ENCODE data around the gene ZCCHC7. TPM values are rescaled to one million over a fixed set of nuclear protein-coding genes. Genes with fewer than 3 reads are reported as not detected.

ZCCHC7 gene
- total RNA-seq, 1 experiment from 2014 or later: 27.9 TPM

DNA sequence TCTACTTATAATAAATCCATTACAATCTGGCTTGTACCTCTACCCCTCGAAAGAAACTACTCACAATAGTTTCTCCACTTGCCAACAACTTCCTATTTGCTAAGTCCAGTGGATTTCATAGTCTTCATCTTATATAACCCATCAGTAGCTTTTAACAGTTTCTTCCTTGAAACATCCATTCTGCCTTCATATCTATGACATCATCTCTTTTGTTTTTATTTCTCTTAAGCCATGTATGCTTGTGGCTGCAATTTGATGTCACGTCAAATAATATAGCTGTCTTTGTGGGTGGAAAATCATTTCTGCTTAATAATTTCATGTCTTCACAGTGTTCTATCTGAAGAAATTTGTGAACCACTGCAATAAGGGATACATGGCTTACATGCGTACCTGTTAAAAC is 224.7 kb downstream of the ZCCHC7 start:
- no peak overlapping the region for H3K4me3 ChIP-seq (ENCODE audit: low read depth, low read length, poor library complexity, severe bottlenecking)
- no peak for DNase-seq (ENCODE audit: low spot score)
- peaks cover 24% of the 10 kb centered on the region for H3K4me1 ChIP-seq (ENCODE audit: insufficient read depth, low read length, poor library complexity, severe bottlenecking)
- no peaks in the 10 kb centered on the region for H3K27me3 ChIP-seq (replicated peaks; ENCODE audit: insufficient read depth, low read depth, low read length, poor library complexity)
- H3K9me3 ChIP-seq (ENCODE audit: low read depth, low read length, poor library complexity, severe bottlenecking): no peaks in the 10 kb centered on the region
- no peak overlapping the region for H3K27ac ChIP-seq (ENCODE audit: low read depth, low read length, poor library complexity, severe bottlenecking)
- CTCF ChIA-PET: no interaction called here
- BruUV-seq (replicated peaks): no TSS peak
- no peaks in the 10 kb centered on the region for H3K36me3 ChIP-seq (ENCODE audit: insufficient read depth, low read length, poor library complexity, severe bottlenecking)
- POLR2A ChIA-PET (ENCODE audit: low non-redundant PET): no interaction called here
- TF ChIP-seq, protein P1, sequence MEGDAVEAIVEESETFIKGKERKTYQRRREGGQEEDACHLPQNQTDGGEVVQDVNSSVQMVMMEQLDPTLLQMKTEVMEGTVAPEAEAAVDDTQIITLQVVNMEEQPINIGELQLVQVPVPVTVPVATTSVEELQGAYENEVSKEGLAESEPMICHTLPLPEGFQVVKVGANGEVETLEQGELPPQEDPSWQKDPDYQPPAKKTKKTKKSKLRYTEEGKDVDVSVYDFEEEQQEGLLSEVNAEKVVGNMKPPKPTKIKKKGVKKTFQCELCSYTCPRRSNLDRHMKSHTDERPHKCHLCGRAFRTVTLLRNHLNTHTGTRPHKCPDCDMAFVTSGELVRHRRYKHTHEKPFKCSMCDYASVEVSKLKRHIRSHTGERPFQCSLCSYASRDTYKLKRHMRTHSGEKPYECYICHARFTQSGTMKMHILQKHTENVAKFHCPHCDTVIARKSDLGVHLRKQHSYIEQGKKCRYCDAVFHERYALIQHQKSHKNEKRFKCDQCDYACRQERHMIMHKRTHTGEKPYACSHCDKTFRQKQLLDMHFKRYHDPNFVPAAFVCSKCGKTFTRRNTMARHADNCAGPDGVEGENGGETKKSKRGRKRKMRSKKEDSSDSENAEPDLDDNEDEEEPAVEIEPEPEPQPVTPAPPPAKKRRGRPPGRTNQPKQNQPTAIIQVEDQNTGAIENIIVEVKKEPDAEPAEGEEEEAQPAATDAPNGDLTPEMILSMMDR (conservative IDR thresholded peaks at IDR 0.05; ENCODE audit: low read depth, low read length): no peak
- no peak for TF ChIP-seq EZH2 (IDR thresholded peaks at IDR 0.05; ENCODE audit: borderline replicate concordance, low read depth, low read length, poor library complexity, severe bottlenecking)
- intact Hi-C loops (cut with micrococcal nuclease; ENCODE audit: unreplicated experiment): no loop called here

DNA sequence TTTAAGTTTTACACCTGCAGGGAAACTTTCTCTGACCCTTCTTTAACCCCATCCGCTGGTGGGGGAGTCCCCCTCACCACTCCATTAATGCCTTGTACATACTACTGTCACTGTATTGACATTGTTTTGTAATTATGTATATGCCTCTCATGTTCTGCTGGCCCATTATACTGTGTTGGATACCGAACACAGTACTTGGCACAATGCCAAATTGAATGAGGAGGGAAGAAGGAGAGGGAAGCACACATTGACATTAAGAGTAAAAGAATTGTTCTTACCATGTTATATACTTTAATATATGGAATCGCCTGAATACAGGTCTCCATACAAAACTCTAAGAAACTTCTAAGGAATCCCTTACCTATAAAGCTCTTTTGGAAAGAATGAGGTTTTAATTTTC is 228.5 kb downstream of the ZCCHC7 start:
- Histone ChIP-seq H3K27me3 (replicated peaks; ENCODE audit: insufficient read depth, low read depth, low read length, poor library complexity) (no peaks in the 10 kb centered on the region), H3K4me1 (ENCODE audit: insufficient read depth, low read length, poor library complexity, severe bottlenecking) (no peaks in the 10 kb centered on the region), H3K36me3 (ENCODE audit: insufficient read depth, low read length, poor library complexity, severe bottlenecking) (no peaks in the 10 kb centered on the region), H3K27ac (ENCODE audit: low read depth, low read length, poor library complexity, severe bottlenecking) (no peak overlapping the region), H3K4me3 (ENCODE audit: low read depth, low read length, poor library complexity, severe bottlenecking) (no peak overlapping the region), H3K9me3 (ENCODE audit: low read depth, low read length, poor library complexity, severe bottlenecking) (no peaks in the 10 kb centered on the region)
- no peak for DNase-seq (ENCODE audit: low spot score)
- TF ChIP-seq, protein P1 (conservative IDR thresholded peaks at IDR 0.05; ENCODE audit: low read depth, low read length): no peak
- TF ChIP-seq EZH2 (IDR thresholded peaks at IDR 0.05; ENCODE audit: borderline replicate concordance, low read depth, low read length, poor library complexity, severe bottlenecking): no peak
- no TSS peak for BruUV-seq (replicated peaks)
- intact Hi-C loops (cut with micrococcal nuclease; ENCODE audit: unreplicated experiment): no loop called here
- CTCF ChIA-PET: no interaction called here
- POLR2A ChIA-PET (ENCODE audit: low non-redundant PET): no interaction called here

DNA sequence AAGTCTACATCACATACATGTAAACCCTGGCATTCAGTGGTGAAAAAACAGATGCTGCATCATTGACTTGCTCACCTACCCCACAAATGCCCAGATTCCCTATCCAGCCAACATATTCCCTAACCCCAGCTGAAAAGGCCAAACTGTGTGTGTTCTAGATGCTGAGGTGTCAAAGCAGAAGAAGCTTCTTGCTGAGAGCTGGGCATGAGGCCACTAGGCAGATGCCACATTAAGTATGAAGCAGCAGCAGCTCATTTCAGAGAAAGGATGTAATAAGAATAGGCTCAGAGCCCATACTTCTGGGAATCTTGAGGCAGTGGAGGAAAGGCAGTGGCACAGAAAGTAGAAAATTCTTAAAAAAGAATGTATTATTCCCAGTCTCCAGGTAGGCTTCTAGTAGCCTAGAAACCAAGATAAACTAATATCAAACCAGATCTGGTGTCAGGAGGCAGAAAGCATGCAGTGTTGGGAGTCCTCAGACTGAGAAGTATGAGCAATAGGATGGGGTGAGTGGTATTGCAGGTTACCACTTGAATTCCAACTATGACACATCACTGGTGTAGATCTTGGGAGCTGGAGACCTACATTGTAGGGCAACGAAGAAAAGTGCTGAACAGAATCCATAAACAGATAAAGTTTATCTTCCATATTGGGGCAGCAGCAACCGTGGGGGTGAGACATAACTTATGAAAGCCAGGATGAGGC is 230.3 kb downstream of the ZCCHC7 start:
- CTCF ChIA-PET: no interaction called here
- Histone ChIP-seq H3K9me3 (ENCODE audit: low read depth, low read length, poor library complexity, severe bottlenecking) (no peaks in the 10 kb centered on the region), H3K36me3 (ENCODE audit: insufficient read depth, low read length, poor library complexity, severe bottlenecking) (no peaks in the 10 kb centered on the region), H3K4me1 (ENCODE audit: insufficient read depth, low read length, poor library complexity, severe bottlenecking) (no peaks in the 10 kb centered on the region), H3K27me3 (replicated peaks; ENCODE audit: insufficient read depth, low read depth, low read length, poor library complexity) (no peaks in the 10 kb centered on the region), H3K4me3 (ENCODE audit: low read depth, low read length, poor library complexity, severe bottlenecking) (no peak overlapping the region), H3K27ac (ENCODE audit: low read depth, low read length, poor library complexity, severe bottlenecking) (no peak overlapping the region)
- no TSS peak for BruUV-seq (replicated peaks)
- no peak for TF ChIP-seq EZH2 (IDR thresholded peaks at IDR 0.05; ENCODE audit: borderline replicate concordance, low read depth, low read length, poor library complexity, severe bottlenecking)
- TF ChIP-seq, protein P1 (conservative IDR thresholded peaks at IDR 0.05; ENCODE audit: low read depth, low read length): no peak
- DNase-seq (ENCODE audit: low spot score): no peak
- intact Hi-C loops (cut with micrococcal nuclease; ENCODE audit: unreplicated experiment): no loop called here
- POLR2A ChIA-PET (ENCODE audit: low non-redundant PET): no interaction called here

Measured in A673 (cell line).